Ecto neural progenitor cell (in vitro differentiated cells): Measurements from ENCODE around the gene RPL10A.

Source experiments
- DNase-seq: peaks from one replicate; pipeline ENCODE4 v3.0.0-alpha.2; 2018; ENCODE audit warnings: low spot score

Gene RPL10A

DNA sequence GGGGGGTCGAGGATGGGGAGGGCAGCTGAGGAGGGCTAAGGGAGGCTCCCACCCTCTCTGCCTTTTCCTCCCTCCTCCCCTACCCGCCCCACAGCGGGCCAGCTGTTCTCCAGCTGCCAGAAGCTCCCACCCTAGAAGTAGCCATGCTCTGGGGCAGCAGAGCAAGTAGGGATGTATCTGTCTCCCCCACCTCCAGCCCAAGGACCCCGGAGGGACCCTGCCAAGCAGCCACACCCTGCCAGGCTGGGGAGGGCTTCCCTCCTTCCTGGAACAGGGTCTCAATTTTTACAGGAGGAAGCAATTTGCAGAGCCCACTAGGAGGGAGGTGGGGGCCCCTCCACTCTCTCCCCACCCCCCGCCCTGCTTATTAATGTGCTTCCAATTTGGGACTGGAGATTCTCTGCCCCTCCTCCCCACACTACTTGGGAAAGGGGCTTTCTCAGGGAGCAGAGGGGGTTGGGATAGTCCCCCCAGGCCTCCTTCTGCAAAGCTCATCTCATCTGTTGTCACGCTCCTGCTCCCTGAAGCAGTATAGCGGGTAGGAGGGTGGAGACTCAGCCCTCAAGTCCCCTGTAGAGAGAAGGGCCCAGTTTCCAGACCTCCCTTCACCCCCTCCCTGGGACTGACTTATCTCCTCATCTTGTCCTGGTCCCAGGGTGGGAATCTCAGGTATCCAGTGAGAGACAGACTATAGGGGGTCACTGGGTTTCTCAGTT is 24.2 kb downstream of the RPL10A start:
- no peak for DNase-seq

DNA sequence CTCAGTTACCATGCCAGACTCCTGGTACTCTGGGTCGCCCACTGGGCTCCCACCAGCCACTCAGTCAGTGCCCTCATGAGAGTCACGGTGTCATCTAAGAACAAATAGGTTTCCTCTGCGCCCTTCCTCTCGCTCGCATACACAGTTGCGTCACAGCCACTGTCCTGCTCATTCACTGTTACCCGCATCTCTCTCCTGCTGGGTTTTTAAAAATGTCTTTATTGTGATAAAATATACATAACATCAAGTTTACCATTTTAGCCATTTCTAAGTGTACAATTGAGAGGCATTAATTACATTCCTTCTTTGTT is 24.7 kb downstream of the RPL10A start:
- no peak for DNase-seq

DNA sequence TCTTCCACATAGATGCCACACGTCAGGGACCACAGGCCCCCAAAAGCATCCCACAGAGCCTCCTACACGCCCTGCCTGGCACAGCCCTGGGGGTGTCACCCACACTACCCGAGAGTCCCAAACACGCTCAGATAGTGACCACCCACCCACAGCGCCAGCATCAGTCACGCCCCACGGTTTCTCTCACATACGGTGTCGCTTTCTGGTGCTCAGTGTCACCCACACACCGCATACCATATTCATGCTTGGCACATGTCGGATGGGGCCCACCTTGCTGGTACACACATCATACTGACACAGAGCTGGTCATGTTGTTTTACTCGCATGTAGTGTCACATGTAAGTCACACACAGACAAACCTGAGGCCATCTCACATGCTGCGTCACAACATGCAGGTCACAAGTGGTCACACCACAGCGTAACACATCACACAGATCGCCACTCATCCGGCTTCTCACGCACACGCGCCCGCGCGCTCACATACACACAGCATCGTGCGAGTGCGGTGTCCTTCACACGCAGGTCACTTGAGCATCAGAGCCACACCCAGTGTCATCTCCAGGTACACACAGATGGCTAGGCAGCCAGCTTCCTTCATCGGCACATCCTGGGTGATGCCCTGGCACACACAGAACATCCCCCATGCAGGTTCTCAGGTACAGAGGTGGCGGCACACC is 25.2 kb downstream of the RPL10A start:
- no peak for DNase-seq

DNA sequence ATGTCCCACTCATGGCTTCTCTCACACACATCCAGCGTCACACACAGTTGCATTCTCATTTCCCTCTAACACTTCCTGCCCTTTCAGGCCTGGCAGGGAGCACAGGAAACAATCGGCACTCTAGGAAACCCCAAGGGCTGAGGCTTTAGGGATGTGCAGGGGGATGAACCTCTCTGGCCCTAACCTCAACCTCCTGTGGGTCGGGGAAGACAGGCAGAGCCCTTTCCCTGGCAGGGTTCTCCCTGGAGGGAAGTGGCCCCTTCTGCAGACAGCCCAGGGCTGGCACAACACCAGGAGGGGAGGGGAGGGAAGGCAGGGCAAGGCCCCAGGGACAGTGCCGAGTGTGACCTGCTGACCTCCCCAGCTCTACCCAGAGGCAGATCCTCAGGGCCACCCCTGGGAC is 26.0 kb downstream of the RPL10A start:
- DNase-seq, result no peak

DNA sequence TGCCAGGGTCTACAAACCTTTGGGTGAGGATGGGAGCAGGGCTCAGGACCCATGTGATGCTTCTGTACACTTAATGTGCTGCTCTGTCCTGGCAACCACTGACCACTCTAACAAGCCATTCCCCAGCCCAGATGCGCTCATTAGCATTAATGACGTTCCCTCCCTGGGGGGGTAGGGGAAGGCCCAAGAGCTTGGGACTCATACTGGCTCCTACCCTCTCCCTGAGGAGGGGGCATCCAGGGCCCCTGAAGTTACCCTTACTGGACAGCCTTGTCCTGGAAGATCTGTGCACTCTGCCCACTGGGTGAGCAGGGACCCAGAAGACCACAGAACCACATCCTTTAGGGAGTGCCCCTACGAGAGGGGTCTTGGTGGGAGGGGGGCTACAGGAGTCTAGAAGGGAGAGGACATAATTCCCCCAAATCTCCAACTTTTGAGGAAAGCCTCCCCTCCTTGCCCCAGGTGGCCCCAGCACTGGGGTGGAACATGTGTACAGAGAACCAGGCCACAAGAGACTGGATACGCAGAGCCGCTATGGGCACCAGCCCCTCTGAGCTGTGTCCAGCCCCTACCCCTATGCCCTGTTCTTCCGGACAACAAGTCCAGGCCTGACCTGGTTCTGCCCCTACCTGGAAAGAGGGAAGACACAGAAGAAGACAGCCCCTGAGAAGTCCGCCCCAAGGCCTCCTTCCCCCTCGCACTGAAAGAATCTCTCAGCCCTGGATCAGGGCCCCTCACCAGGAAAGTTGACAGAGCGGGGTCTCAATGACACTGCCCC is 27.2 kb downstream of the RPL10A start:
- no peak for DNase-seq

DNA sequence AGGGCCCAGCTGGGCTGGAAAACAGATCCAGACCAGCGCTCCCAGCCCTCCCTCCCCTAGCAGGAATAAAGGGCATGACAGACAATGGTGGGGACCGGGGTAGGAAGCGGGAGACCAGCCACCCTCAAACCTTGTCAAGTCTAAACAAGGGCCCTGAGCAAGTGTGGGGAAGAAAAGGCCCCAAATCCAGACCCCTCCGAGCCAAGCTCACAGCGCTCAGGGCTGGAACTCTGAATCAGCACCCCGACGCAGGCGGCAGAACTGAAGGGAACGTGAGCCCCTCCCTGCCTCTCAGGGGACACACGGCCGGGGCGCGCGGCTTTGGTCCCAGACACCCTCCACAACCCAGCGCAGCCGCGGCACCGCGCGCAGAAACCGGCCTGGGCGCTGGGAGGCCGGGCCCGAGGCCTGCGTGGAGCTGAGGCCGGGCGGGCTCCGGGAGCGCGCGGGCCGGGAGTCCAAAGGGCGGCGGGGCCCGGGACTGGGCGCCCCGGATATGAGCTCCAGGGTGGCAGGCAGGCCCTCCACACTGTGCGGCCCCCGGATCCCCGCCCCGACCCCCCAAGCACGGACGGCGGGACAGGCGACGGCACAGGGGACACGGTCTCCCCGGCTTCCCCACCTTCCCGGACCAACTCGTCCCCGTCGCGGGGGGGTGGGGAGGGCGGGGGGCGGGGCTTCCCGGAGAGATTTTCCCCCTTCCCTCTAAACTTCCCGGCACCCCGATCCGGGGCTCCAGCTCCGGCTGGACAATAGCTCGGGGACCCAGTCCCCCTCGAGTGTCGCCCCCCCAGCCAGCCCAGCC is 28.0 kb downstream of the RPL10A start:
- peak; percentile 77 for DNase-seq

DNA sequence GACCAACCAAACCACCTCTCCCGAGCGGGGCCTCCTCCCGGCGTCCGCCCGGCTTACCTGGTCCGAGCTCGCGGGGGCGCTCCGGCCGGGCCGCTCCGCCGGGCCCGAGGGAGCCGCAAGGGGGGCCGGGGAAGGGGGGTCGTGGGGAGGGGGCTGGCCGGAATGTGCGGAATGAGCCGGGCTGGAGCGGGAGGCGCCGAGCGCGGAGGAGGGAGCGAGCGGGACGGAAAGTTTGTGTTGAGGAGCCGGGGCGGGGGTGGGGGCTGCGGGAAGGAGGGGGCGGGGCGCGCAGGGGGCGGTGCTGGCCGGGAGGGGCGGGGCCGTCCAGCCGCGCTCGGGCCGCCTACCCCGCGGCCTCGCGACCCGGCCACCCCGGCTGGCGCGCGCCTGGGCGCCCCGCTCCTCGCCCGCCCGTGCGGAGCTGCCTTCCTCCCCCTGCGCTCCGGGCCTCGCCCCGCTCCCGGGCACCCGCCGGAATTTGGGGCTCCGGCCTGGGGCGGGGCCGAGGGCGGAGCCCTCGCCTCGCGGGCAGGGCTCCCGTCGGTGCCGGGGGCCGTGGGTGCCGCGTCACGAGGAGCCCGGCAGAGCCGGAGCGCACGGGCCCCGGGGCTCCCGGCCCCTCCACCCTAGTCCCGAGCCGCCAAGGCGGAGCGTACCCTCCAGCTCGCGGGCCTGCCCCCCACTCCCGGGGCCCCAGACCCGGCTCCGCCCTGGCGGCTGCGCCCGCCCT is 28.8 kb downstream of the RPL10A start, which contains the start of gene TEAD3:
Gene TEAD3, minus strand, starts transcription at position 239 of the 730 bp plus-strand sequence.
- DNase-seq, result peak; percentile 93

DNA sequence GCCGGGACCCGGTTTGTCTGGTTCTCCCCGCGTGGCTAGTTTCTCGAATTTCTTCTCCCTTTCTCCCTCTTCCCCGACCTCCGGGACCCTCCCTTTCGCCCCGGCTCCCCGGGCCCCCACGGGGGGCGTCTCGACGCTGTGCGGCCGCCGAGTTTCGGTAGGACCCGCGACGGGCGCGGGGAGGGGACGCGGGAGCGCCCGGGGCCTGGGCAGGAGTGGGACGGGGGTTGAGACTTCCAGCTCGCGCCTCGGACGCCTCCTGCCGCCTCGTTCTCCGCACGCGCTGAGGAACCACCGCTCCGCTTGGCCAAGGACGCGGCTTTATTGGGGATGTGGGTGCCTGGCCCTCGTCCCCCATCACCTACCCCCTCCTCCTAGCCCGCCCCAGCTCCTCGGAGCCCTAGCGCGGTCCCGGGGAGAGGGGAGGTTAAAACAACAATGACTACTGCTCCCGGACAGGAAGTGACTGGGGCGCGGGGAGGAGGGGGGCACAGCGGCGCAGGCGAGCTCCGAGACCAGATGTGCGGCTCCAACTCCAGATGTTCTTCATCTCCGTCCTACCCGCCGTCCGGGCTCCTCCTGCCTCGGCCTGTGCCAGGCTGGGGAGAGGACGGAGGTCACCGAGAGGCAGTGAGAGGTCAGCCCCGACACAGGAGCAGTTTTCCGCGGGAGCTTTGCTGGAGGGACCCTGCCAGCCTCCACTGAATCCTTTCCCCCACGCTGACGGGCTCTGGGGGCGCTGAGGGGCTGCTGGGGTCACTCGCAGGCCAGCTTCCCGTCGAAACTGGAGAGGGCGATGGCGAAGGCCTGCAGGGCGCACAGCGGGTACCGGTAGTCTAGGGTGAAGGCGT is 29.6 kb downstream of the RPL10A start:
- DNase-seq, result peak; percentile 81

DNA sequence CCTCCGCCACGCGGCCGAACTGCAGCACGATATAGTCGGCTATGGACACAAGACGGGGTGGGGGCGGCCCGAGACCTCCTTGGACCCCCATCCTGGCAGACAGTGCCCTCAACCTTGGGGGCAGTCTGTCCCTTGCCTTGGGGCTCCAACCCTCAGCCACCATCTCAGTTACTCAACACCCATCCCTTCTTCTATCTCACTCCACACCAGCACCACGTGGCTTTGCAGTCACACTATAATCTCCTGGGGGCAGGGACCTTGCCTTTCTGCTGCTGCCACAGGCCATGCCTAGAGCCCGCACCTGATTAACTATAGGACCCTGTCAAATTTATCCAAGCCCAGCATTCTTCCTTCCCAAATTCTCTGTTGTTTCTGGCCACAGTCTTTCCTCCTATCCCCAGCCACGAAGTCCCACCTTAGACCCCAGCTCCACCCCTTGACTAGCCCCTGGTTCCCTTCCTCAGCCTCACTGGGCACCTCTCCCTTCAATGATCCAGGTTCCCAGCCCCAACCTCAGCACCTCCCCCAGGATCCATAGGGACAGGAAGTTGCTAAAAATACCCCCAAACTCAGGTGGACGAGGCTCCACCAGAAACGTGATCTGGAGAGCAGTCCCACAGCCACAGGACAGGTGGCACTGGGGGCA is 30.3 kb downstream of the RPL10A start:
- DNase-seq, result no peak

DNA sequence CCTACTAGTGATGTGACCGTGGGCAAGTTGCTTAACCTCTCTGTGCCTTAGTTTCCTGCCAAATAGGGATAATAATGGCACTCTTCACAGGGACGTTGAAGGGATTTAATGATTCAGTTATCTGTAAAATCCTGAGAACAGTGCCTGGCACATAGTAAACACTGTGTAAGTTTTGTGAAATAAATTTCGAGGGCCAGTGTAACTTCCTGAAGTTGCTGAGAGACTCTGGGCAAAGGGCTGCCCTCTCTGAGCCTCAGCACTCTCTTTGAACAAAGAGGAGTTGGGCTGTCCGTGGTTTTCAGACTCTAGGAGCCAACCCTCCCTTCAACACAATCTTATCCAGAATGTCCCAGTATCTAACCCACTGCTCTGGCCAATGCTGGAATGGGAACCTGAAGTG is 31.2 kb downstream of the RPL10A start:
- DNase-seq, result no peak

DNA sequence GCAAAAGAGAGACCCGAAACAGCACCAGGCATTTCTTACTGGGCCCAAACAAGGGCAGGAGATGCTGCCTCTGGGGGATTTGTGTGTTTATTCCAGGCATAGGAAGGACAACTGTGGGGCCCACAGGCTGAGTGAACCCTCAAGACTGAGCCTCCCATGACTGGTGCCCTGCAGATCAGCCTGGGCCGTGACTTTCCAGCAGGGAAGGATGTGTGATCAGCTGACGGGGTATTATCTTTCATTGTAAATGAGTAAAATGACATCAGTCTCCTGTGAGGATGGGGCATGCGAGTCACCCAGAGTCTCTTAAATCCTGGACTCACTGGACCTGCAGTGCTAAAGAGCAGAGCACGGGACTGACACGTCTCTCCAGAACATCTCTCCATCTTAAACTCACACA is 32.6 kb downstream of the RPL10A start:
- DNase-seq, result no peak

DNA sequence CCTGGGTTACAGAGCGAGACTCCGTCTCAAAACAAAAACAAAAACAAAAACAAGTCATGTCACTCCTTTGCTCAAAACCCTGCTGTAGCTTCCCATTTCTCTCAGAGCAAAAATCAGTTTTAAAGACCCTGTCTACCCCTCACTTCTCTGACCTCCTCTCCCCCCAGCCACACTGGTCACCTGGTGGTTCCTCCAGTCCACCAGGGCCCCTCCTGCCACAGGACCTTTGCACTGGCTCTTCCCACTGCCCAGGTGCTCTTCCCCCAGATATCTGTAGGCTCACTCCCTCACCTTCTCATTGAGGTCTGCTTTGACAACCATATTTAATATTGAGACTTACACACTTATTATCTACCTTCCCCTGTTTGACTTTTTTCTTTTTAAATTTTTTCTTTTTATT is 33.6 kb downstream of the RPL10A start:
- DNase-seq, result no peak

DNA sequence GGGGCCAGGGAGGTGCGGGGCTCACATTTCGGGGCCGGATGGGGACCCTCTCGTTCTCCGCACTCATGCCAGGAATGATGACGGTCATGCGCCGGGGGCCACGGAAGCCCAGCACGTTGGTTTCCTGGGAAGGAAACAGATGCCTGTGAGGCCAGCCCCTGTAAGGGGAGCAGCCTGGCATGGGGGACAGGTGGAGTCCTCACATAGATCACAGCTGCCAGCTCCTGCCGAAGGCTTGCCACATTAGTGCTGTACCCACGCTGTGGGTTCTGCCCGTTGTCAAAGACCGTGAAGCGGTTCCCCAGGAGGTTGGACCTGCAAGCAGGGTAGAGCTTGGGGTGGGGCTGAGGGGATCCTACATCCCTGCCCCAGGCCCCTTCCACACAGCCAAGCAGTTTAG is 35.3 kb downstream of the RPL10A start:
- no peak for DNase-seq

DNA sequence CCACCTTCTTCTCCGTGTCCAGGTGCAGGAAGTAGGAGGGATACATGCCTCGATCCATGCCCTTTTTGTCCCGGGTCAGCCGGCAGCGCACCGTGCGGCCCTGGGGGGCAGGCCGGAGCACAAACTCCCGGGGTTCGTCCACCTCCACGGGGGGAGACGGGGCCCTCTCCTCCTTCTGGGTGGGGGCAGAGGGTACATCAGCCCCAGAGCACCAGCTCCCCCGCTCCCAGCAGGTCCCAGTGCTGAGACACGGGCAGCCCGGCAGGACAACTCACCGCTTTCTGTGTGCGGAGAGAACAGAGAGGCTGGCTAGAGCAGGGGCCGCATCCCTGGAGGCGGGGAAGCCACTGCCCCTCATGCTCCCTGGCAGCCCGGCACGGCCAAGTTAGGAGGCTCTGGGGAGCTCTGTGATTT is 37.8 kb downstream of the RPL10A start:
- no peak for DNase-seq

DNA sequence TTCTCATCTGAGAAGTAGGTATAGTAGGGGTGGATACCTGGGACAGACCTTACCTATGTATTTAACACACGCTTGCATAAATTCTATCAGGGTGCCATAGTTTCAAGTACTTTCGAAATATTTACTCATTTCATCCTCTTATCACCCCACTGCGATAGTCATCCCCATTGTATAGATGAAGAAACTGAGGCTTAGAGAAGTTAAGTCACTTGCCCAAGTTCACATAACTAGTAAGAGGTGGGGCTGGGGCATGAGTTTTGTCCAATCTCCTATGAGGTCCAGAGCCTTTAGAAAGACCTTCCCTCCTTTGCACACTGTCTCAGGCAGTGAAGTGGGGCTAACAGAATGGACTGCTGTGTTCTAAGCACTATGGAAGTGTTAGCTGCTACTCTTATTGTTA is 38.3 kb downstream of the RPL10A start:
- no peak for DNase-seq

DNA sequence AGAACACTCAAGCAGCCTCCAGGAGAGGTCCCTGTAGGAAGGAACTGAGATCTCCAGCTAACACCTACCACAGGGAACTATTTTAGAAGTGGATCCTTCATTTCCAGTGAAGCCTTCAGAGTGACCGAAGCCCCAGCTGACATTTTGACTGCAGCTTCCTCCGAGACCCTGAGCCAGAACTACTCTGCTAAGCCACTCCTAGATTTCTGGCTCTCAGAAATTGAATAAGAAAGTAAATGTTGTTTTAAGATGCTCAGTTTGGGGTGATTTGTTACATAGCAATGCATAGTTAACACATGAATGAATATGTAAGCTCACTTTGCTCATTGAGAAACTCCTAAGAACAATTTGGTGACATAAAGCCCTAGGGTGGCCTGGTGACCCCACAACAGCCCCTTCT is 39.0 kb downstream of the RPL10A start:
- DNase-seq, result no peak

DNA sequence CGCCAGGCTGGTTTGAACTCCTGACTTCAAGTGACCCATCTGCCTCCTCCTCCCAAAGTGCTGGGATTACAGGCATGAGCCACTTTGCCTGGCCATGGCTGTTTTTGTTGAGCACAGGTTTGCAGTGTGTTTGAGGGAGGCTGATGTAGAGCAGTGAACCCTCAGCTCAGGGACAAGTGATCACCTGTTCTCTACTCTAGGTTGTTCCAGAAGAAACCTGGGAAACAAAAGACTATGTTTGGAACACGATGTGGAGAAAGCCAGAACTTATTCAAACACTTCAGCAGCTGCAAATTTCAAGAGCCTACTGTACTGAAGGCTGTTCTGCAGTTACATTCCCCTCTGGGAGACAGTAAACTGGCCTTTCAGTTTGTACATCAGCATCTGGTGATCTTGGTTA is 39.8 kb downstream of the RPL10A start:
- DNase-seq, result no peak

DNA sequence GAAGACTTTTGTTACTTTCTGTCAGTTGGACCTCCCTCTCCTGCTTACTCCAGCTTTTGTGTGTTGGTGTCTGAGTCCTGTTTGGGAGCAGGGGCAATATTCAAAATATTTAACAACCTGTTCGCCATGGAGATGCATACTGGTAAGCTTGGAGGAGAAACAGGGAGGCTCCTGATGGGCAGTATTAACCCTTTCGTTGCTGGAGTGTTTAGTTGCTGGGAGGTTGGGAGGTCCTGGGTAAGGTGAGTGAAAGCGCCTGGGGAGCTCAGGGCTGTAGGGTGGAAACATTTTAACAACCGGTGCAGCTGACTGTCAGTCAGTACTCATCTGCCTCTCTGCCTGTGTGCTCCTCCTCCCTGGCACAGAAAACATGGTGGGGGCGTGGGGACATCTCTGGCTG is 40.3 kb downstream of the RPL10A start:
- no peak for DNase-seq

DNA sequence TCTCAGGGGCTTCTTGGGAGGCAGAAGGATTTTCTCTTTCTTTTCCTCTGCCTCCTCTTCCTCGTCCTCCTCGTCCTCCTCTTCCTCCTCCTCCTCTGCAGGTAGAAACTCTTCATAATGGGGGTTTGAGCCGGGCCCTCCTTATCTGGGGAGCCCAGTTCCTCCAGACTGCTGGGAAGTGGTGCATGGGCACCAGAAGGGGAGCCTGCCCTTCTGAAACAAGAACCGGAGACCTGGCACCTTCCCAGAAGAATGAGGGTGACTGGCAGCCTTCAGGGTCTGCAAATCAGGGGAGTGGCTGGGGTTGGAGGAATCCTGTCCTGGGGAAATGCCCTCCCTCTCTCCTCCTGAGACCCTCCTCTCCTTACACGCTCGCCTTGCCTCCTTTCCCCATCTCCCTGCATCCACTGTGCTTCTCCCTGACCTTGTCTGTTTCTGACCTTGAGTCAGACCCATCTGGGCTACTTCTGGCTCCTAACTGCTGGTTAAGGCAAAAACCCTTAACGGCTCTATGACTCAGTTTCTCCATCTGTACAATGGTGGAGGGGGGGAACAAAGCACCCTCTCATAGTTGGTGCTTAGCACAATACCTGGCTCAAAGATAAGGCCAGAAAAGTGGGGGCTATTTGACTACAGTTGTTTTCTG is 42.8 kb downstream of the RPL10A start:
- no peak for DNase-seq

DNA sequence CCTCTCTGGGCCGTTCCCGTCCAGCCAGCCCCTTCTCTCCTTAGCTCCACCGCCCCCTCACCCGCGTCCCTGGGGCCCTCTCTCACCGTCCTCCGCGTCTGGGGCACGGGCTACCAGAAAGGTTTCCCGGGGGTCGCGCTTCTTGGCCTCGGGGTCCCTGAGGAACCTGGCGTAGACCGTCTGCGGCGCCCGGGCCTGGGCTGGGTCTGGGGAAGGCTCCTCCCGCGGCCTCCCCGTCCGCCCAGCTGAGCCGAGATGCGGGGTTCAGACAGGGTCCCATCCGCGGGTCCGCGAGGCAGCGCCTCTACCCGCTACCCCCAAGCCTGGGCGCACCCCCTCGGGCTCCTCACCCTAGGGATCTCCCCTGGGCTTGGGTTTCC is 43.4 kb downstream of the RPL10A start:
- no peak for DNase-seq
